Spleen (tissue), 11 donors: ENCODE measurements around the gene SULT6B1. TPM values are rescaled to one million over a fixed set of nuclear protein-coding genes. Genes with fewer than 3 reads are reported as not detected.

Experiments used
- DNase-seq: peaks from one replicate; pipeline ENCODE4 v3.0.0-alpha.2; 2020
- H3K27ac ChIP-seq, 8 donors: fragments of 200-600 bp; sonication (generic) in 7 of 8; 1 replicate in 4 of 8; 2 replicates in 4 of 8; pipeline versions ENCODE4 v1.5.0 to v1.8.0; 2016 to 2021; ENCODE audit warnings: inconsistent platforms in 4 of 8, mild to moderate bottlenecking in 4 of 8, moderate library complexity in 1 of 8
- H3K27me3 ChIP-seq, 7 donors: fragments of 200-600 bp; sonication (generic) in 6 of 7; replicated peaks in 1 of 7; 1 replicate in 4 of 7; 2 replicates in 3 of 7; pipeline versions ENCODE4 v1.5.0 to v1.8.0; 2016 to 2021; ENCODE audit warnings: inconsistent platforms in 3 of 7, mild to moderate bottlenecking in 1 of 7
- H3K36me3 ChIP-seq, 6 donors: fragments of 200-600 bp; sonication (generic) in 5 of 6; 1 replicate in 4 of 6; 2 replicates in 2 of 6; pipeline versions ENCODE4 v1.5.0 to v1.8.0; 2016 to 2021; ENCODE audit warnings: inconsistent platforms in 2 of 6
- H3K4me1 ChIP-seq, 6 donors: fragments of 200-600 bp; sonication (generic) in 5 of 6; 1 replicate in 3 of 6; 2 replicates in 3 of 6; pipeline versions ENCODE4 v1.5.0 to v1.8.0; 2016 to 2021; ENCODE audit warnings: inconsistent platforms in 3 of 6
- H3K4me3 ChIP-seq, 8 donors: fragments of 200-600 bp; sonication (generic) in 7 of 8; 1 replicate in 4 of 8; 2 replicates in 4 of 8; pipeline versions ENCODE4 v1.5.0 to v1.8.0; 2016 to 2021; ENCODE audit warnings: inconsistent platforms in 4 of 8, mild to moderate bottlenecking in 4 of 8, moderate library complexity in 2 of 8
- H3K9me3 ChIP-seq, 8 donors: fragments of 200-600 bp; sonication (generic) in 7 of 8; 1 replicate in 4 of 8; 2 replicates in 4 of 8; pipeline versions ENCODE4 v1.5.0 to v1.8.0; 2016 to 2021; ENCODE audit warnings: inconsistent platforms in 4 of 8
- POLR2A ChIP-seq, 3 donors: fragments of 450-650 bp; IDR thresholded peaks; one replicate each; pipeline ENCODE4 v1.5.1; 2017; ENCODE audit warnings: antibody characterized with exemption in 3 of 3, mild to moderate bottlenecking in 1 of 3
- POLR2AphosphoS5 ChIP-seq, 3 donors: sonication (generic); formaldehyde crosslinking; IDR thresholded peaks; one replicate each; pipeline ENCODE4 v1.5.1; 2017; ENCODE audit warnings: antibody characterized with exemption in 3 of 3
- WGBS, 5 donors: extraction: QIAGEN DNeasy Blood & Tissue Kit in 3 of 5; methylation state at CpG; one replicate each; pipeline versions ENCODE4 v1.1.5 to v1.1.7; 2013 to 2018; 5-methylcytosine and 5-hydroxymethylcytosine counted together
- intact Hi-C: fragments of 100-400 bp; cut with DNase I; formaldehyde crosslinking; loops from one replicate; pipeline ENCODE4 v1.15.0; 2023; ENCODE audit warnings: low total_unique reads
- polyA plus RNA-seq, 3 donors: library from polyadenylated mRNA; stranded (reverse); fragments of 200-250 nt; gene quantifications; one replicate each; pipeline ENCODE4 v1.2.1, GENCODE V29; 2013
- total RNA-seq, 7 donors: library from RNA; depleted of rRNA in 3 of 7; stranded (reverse); fragments of >200 nt in 3 of 7; fragmentation: NEBNext Ultra II Directional in 4 of 7; extraction: Animal tissue kit (Norgen Biotek cat#: 25700) in 4 of 7; gene quantifications; one replicate each; pipeline versions ENCODE4 v1.1.0 to v1.2.1, GENCODE V29; 2016 to 2021
- TF ChIP-seq, protein P1 (sequence below), 11 experiments: fragments of 200-600 bp in 7 of 11; fragments of 450-650 bp in 4 of 11; sonication (generic) in 4 of 11; IDR thresholded peaks in 8 of 11; conservative IDR thresholded peaks in 3 of 11; 1 replicate in 7 of 11; 2 replicates in 4 of 11; pipeline versions ENCODE4 v1.4.0 to v1.8.0; 2016 to 2021; ENCODE audit warnings: antibody characterized with exemption in 11 of 11, inconsistent platforms in 4 of 11, mild to moderate bottlenecking in 1 of 11
- donor health status: healthy with polysubstance abuse.
- donor health status: DM: no; HTN: no; CAD: no; lungs with moderate emphysema.
- donor health status: DM: no; HTN: no; CAD: no.
- donor health status: Bipolar disorder and iron deficiency.
- donor health status: healthy.
- donor health status: DM: no; HTN: no; CAD: no.
- donor health status: DM: yes; HTN: yes; CAD: no.

The SULT6B1 gene
- total and polyA plus RNA-seq, 10 donors = not detected

DNA sequence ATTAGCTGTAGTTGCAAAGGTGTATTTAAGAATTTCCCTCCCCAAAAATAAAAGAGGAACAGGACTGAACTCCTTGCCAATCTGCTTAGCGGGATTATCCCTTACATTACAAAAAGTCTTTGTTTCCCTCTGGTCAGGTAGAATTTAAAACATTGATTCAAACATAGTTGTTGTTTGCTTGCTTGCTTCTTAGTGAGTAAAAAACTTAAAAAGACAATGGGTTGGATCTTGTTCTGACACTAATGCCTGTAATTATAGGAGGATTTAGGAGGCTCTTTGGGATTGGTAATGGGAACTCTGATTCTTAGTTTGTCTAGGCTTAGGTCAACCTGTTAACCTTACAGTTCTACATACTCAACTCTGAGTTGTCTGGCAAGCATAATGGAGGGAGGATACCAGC lies 4.1 kb upstream of the SULT6B1 start:
- H3K4me1 ChIP-seq = peaks cover 5 to 32% (median 9%) of the 10 kb centered on the region in 6 donors
- no peaks in the 10 kb centered on the region for H3K27me3 ChIP-seq
- TF ChIP-seq POLR2A (IDR thresholded peaks at IDR 0.05) = no peak
- TF ChIP-seq POLR2AphosphoS5 (IDR thresholded peaks at IDR 0.05) = no peak
- TF ChIP-seq, protein P1, sequence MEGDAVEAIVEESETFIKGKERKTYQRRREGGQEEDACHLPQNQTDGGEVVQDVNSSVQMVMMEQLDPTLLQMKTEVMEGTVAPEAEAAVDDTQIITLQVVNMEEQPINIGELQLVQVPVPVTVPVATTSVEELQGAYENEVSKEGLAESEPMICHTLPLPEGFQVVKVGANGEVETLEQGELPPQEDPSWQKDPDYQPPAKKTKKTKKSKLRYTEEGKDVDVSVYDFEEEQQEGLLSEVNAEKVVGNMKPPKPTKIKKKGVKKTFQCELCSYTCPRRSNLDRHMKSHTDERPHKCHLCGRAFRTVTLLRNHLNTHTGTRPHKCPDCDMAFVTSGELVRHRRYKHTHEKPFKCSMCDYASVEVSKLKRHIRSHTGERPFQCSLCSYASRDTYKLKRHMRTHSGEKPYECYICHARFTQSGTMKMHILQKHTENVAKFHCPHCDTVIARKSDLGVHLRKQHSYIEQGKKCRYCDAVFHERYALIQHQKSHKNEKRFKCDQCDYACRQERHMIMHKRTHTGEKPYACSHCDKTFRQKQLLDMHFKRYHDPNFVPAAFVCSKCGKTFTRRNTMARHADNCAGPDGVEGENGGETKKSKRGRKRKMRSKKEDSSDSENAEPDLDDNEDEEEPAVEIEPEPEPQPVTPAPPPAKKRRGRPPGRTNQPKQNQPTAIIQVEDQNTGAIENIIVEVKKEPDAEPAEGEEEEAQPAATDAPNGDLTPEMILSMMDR (IDR thresholded peaks at IDR 0.05 in 8 of 11, conservative IDR thresholded peaks at IDR 0.05 in 3 of 11) = no peak
- intact Hi-C loops = no loop called here
- WGBS, 5 donors = 84 to 96% (median 94%) methylated on average over 1 of the region's 1 CpG
- no peaks in the 10 kb centered on the region for H3K36me3 ChIP-seq
- H3K4me3 ChIP-seq = no peak overlapping the region
- no peaks in the 10 kb centered on the region for H3K9me3 ChIP-seq
- no peak overlapping the region for H3K27ac ChIP-seq
- no peak for DNase-seq

DNA sequence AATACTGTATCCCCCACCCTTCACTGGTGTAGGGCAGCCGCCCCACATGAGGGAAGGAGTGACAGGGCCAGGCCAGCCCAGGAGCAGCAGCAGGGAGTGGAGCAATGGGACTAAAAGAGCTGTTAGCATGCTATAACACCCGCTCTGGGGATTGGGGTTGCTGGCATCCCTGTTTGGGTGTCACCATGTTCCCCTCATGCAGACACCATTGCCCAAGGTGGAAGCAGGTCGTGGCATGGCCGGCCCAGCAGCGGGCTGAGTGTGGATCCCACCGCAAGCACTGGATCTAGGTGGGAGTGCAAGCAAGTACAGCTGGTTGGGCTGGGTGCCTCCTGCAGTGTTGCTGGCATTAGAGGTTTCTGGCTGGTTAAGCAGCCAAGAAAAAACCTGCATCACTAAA lies 3.3 kb upstream of the SULT6B1 start:
- Histone ChIP-seq H3K27me3 (no peaks in the 10 kb centered on the region), H3K4me1 (peaks cover 0 to 24% (median 2%) of the 10 kb centered on the region in 6 donors), H3K4me3 (no peak overlapping the region), H3K36me3 (no peaks in the 10 kb centered on the region), H3K9me3 (no peaks in the 10 kb centered on the region), H3K27ac (peak overlapping the region in 3 of 8 donors; percentile 87 to 89 (median 88))
- intact Hi-C loops = no loop called here
- 79 to 90% (median 86%) methylated on average over 6 of the region's 6 CpGs for WGBS, 5 donors
- no peak for DNase-seq
- TF ChIP-seq, protein P1 (IDR thresholded peaks at IDR 0.05 in 8 of 11, conservative IDR thresholded peaks at IDR 0.05 in 3 of 11) = no peak
- no peak for TF ChIP-seq POLR2A (IDR thresholded peaks at IDR 0.05)
- TF ChIP-seq POLR2AphosphoS5 (IDR thresholded peaks at IDR 0.05) = no peak

DNA sequence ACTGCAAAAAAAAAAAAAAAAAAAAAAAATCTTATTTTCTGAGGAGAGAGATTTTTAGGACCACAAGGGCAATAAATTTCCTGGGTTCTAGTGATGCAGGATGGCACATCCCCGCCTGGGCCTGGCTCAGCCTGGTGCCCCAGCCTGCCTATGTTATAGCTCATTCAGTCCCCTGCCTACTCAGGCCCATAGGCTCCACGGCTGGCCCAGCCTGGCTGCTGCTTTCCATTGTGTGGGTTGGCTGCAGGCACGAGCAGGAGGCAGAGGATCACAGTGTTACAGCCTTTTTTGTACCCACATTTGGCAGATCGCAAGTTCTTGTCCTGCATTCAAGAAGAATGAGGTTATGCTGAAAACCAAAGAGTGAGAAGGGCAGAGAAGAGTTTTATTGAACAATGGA lies 2.8 kb upstream of the SULT6B1 start:
- Histone ChIP-seq H3K9me3 (no peaks in the 10 kb centered on the region), H3K36me3 (no peaks in the 10 kb centered on the region), H3K27ac (peak overlapping the region in 5 of 8 donors; percentile 82 to 89 (median 87)), H3K27me3 (no peaks in the 10 kb centered on the region), H3K4me3 (no peak overlapping the region), H3K4me1 (peaks cover 0 to 22% (median 2%) of the 10 kb centered on the region in 6 donors)
- intact Hi-C loops = no loop called here
- WGBS, 5 donors = 81 to 94% (median 83%) methylated on average over 4 of the region's 4 CpGs
- no peak for DNase-seq
- no peak for TF ChIP-seq POLR2AphosphoS5 (IDR thresholded peaks at IDR 0.05)
- TF ChIP-seq POLR2A (IDR thresholded peaks at IDR 0.05) = no peak
- TF ChIP-seq, protein P1 (IDR thresholded peaks at IDR 0.05 in 8 of 11, conservative IDR thresholded peaks at IDR 0.05 in 3 of 11) = no peak

DNA sequence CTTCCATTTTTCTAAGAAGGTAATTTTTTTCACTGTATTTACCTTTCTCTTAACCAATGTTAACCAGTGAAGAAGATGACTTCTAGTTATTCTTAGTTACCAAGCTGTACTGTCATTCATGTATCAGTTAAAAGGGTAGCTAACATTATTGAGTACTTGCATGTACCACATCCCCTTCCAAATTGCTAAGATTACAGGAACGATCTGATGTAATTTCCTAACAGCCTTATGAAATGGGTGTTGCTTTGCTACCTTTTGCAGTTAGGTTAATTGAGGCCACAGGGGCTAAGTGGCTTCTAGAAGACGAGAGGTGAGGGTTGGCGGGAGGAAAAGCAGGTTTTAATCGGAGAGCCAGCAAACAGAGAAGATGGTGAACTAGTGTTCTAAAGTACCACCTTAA lies 1.8 kb upstream of the SULT6B1 start:
- peaks cover 0 to 16% (median 0%) of the 10 kb centered on the region in 6 donors for H3K4me1 ChIP-seq
- no peaks in the 10 kb centered on the region for H3K36me3 ChIP-seq
- peak overlapping the region; percentile 30 to 89 (median 84) for H3K27ac ChIP-seq
- H3K9me3 ChIP-seq = no peaks in the 10 kb centered on the region
- H3K4me3 ChIP-seq = peak overlapping the region in 1 of 8 donors; percentile 13
- WGBS, 5 donors = 53 to 76% (median 67%) methylated on average over 4 of the region's 4 CpGs
- no peak for DNase-seq
- TF ChIP-seq POLR2A (IDR thresholded peaks at IDR 0.05) (no peak), POLR2AphosphoS5 (IDR thresholded peaks at IDR 0.05) (no peak)
- TF ChIP-seq, protein P1 (IDR thresholded peaks at IDR 0.05 in 8 of 11, conservative IDR thresholded peaks at IDR 0.05 in 3 of 11) = no peak
- H3K27me3 ChIP-seq = no peaks in the 10 kb centered on the region
- intact Hi-C loops = no loop called here
